ENCODE measurements around the gene KDM4D.
A peak's percentile ranks its signal among the peaks of the same experiment; 100 is the strongest.
"Not testable (repeated sequence)": the region's sequence is repeated elsewhere in the genome, so short reads cannot be mapped to it uniquely, and the experiment has no call there.

KDM4D gene

DNA sequence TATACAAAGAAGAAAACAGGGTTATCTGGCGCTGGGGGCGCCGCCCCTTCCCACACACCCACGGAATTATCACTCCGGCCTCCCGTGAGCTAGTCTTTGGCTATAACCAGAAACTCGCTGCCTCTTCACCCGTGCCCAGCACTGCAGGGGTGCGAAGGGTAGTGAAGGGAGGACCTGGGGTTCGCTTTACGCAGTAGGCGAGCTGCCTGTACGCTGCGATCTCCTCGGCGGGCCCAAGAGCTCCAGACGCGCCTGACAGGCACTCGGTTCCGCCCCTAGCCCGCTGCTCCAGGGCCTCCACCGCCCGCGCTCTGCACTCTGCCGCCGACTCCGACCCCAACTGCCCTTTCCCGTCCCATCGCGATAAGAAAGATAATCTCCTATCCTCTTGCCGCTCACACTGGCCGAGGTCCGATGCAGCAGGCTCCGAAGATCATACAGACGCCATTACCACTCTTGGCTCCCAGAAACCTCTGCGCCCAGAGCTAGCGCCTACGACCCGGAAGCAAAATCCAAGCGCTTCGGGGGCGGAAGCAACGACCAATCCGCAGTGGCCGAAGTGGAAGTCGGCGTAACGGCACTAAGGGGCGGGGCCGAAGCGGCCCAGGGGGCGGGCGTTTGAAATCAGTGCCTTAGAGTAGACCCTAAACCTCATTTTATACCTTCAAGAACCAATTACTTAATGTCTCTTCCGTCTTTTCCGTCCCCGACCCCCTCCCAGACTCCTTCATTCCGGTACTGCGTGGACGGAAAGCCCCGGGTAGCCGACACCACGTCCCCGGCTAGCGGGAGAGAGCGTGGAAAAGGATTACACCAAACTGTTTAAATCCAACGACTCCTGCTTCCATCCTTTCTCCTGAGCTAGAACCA lies at the start of gene KDM4D, which contains the start of gene CWC15:
Gene KDM4D (plus strand): TSS at position 611 of the 870 bp plus-strand sequence. CDS start 23,664 bp downstream, outside the sequence.
Gene CWC15 (minus strand): TSS at position 458 of the 870 bp plus-strand sequence. CDS start 1,371 bp downstream, outside the sequence.
- DNase-seq = peak; percentile 92
- in situ Hi-C loops (cut with MboI; ENCODE audit: low pct_unique_long_range_greater_than_20kb, low sequenced_read_pairs) = no loop called here

DNA sequence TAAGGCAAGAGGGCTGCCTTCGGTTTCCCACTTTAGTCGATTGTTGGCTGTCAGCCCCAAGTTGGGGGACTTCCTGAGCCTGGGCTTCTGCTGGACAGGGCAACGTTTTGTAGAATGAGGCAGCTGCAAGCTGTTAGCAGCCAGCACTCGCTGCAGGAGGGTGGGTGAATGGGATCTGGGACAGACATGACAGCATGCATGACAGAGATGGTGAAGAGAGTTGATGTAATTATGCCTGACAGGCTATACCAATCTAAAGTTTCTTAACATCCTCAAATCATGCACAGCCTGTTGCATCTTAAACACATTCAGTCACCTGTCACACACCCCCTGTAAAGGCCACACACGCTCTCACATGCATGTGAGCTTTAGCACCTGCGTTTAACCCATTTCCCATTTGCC lies 49.3 kb upstream of the KDM4D start:
- in situ Hi-C loops (cut with MboI; ENCODE audit: low pct_unique_long_range_greater_than_20kb, low sequenced_read_pairs) = no loop called here
- no peak for DNase-seq

DNA sequence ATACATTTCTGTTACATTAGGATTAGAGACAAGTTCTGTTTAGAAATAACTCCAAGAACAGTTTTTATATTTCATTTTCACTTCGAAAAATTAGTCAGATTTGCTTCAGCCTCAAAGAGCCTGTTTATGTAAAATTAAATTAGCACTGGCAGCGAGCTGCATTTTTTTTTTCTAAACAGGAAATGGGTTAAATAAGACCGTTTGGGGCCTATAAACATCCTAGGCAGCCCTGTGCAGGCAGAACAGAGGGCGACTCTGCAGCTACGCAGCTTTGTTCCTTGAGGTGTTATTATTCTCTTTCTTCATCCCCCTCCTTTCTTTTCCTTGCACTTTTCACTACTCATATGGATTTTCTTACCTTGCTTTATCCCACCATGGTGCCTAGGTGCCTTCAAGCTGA lies 48.9 kb upstream of the KDM4D start:
- DNase-seq = no peak
- in situ Hi-C loops (cut with MboI; ENCODE audit: low pct_unique_long_range_greater_than_20kb, low sequenced_read_pairs) = no loop called here

DNA sequence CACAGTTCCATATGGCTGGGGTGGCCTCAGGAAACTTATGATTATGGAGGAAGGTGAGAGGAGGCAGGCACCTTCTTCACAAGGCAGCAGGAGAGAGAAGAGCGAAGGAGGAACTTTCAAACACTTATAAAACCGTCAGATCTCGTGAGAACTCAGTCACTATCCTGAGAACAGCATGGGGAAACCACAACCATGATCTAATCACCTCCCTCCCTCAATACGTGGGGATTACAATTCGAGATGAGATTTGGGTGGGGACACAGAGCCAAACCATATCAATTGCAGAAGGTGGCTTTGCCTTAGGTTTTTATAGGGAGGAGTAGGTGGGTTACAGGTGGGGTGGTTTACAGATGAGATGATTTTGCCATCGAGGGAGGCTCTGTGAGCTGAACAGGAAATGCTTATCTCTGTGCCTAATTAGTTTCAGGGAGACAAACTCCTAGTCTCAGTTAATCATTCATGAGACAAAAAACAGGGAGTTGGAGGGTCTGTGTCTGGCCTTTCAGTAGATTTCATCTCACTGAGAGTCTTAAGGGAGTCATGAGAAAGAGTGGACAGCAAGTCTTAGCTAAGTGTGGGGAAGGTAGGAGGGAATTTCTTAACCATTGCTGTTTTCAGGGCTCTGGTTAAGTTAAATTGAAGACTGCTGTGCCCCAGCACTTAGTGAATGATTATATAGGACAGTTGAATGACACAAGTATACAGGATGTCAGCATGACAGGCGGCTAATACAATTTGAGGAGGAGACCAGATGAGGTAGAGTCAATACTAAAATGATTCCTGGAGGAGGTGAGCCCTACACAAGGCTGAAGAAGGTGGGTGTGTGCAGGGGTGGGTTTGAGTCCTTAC lies 47.9 kb upstream of the KDM4D start:
- in situ Hi-C loops (cut with MboI; ENCODE audit: low pct_unique_long_range_greater_than_20kb, low sequenced_read_pairs) = no loop called here
- peak; percentile 56 for DNase-seq

DNA sequence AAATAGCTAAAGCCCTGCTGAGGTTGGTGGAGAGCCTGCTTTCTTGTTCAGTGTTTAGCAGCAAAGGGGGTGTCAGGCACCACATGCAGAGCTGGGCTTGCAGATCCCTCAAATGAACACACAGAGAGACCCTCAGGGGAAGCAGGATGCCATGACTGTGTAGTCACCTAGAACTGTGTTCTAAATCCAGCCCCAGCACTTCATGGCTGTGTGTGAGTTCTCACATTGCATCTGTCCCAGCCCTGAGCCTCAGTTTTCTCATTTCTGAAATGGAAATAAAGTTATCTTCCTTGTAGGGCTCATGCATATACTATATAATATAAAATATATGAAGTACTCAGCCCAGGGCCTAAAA lies 47.3 kb upstream of the KDM4D start:
- in situ Hi-C loops (cut with MboI; ENCODE audit: low pct_unique_long_range_greater_than_20kb, low sequenced_read_pairs) = no loop called here
- DNase-seq = no peak

DNA sequence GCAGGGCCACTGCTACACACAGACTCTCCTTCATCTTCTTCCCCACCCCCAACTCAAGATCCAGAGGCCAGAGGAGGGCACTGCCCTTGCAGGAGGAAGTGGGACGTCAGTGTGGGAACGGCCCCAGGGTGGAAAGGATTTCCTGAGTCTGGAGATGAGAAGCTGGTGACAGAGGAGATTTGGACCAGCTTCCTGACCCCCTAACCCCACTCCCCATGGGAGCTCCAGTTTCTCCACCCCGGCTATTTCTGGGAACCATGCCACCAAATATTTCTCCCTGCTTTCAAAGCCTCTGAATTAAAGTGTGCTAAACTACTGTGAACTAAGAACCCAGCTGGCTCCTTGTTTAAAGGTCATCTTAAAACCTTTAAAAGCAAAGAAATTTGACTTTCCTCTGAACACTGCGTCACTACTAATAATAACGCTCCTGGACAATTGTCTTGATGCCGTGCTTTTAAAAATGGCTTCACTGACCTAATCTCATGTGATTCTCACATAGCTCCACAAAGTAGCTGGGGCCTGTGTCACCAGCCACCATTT lies 46.7 kb upstream of the KDM4D start:
- in situ Hi-C loops (cut with MboI; ENCODE audit: low pct_unique_long_range_greater_than_20kb, low sequenced_read_pairs) = no loop called here
- DNase-seq = peak; percentile 53

DNA sequence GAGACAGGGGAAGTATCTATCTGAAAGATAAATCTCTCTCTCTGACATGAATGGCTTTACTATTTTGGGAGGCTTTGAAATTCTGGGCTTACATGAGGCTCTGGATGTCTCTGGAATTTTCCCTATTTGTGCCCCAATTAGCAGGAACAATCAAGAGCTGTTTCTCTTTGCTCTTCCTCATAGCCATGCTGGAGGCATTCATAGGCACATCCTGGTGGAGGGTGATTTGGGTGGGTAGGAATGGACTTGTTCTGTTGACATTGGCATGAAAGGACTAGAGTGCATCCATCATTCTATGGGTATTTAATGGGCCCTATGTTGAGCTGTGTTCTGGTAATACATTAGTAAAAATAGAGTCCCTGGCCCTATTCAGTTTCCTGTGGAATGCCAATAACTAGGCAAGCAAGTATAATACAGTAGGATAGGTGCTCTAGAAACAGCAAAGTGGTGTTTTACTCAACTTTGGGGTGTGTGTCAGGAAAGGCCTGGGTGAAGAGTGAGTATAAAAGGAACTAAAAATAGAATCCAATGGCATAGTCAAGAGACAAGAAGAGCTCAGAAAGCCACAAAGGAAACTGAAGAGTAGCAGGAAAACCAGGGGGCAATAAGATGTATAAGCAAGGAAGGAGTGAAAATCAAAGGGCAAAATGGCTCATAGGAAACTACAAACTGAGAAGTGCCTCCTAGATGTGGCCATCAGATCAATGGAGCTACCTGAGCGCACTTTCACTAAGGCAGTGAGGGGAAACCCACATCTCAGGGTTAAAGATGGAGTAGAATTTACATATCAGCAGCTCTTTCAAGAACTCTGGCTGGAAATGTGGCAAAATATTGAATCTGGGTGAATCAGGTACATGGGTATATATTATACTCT lies 45.2 kb upstream of the KDM4D start:
- DNase-seq = peak; percentile 56
- in situ Hi-C loops (cut with MboI; ENCODE audit: low pct_unique_long_range_greater_than_20kb, low sequenced_read_pairs) = no loop called here

DNA sequence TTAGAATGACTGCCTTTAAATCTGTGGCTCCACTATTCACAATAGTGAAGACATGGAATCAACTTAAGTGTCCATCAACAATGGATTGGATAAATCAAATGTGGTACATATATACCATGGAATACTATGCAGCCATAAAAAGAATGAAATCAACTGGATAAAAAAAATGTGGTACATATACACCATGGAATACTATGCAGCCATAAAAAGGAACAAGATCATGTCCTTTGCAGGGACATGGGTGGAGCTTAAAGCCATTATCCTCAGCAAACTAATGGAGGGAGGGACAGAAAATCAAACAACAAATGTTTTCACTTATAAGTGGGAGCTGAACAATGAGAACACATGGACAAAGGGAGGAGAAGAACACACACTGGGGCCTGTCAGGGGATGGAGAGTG lies 41.4 kb upstream of the KDM4D start:
- in situ Hi-C loops (cut with MboI; ENCODE audit: low pct_unique_long_range_greater_than_20kb, low sequenced_read_pairs) = not testable (repeated sequence)

DNA sequence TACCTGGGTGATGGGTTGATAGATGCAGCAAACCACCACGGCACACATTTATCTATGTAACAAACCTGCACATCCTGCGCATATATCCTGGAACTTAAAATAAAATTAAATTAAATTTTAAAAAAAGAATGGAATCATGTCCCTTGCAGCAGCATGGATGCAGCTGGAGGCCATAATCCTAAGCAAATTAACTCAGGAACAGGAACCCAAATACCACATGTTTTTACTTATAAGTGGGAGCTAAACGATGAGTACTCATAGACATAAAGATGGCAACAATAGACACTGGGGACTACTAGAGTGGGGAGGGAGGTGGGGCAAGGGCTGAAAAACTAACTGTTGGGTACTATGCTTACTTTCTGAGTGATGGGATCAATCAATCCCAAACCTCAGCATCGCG lies 41.0 kb upstream of the KDM4D start:
- in situ Hi-C loops (cut with MboI; ENCODE audit: low pct_unique_long_range_greater_than_20kb, low sequenced_read_pairs) = no loop called here
- no peak for DNase-seq

More for the DNA sequence above, 41.4 kb upstream of the KDM4D start:
- DNase-seq = not testable (repeated sequence)

DNA sequence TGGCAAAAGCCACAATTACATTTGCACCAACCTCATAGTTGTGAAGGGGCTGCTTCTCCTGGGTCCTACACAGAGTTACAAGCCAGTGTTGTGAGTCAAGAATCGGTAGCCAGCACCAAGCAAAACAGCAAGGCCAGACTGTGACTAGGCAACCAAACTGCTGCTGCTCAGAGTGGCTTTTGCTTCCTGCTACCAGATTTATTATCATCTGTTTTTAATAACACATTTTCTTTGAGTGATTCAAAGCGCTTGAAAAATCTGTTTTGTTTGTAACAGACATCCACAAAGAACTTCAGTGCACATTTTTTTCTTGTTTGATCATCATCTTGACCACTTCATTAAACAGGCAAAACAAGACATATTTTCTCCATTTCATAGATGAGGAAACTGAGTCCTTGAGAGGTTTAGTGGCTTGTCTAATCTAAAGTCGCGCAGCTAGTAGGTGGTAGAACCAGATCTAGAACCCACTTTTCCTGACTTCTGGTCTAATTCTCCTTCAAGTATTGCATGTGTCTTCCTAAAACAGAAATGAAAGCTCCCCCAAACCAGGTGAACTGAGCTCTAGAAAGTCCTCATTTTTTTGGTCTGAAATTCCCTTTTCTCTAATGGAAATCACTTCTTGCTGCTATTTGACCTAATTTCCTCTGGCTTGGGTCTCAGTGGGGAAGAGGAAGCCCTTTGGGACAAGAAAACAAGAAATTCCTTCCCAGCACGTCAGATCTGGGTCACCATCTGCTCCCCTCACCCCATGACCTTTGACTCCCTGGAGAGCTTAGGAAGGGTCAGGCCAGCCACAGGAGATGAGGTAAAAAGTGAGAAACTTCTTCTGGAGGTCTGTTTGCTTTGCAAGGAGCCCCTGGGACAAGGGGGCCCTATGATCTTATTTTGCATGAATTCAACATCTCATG lies 40.0 kb upstream of the KDM4D start:
- in situ Hi-C loops (cut with MboI; ENCODE audit: low pct_unique_long_range_greater_than_20kb, low sequenced_read_pairs) = no loop called here
- no peak for DNase-seq

DNA sequence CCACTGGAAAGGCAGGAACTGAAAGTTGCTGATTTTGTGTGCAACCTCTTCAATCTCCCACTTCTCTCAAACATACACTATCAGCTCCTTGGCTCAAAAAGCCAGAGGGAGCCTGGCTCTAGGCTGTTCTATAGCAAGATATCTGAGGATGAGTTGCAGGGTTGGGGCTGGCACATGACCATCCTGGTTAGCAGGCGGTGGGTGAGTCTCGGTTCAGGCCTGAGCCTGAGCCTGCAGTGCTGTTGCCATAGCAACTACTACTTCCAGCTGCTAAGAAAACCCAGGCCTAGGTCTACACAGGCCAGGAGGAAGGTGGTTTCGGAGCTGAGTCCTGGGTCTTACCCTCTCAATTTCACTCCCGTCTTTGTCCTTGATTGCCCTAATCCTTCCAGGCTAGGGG lies 39.1 kb upstream of the KDM4D start:
- no peak for DNase-seq
- in situ Hi-C loops (cut with MboI; ENCODE audit: low pct_unique_long_range_greater_than_20kb, low sequenced_read_pairs) = no loop called here

DNA sequence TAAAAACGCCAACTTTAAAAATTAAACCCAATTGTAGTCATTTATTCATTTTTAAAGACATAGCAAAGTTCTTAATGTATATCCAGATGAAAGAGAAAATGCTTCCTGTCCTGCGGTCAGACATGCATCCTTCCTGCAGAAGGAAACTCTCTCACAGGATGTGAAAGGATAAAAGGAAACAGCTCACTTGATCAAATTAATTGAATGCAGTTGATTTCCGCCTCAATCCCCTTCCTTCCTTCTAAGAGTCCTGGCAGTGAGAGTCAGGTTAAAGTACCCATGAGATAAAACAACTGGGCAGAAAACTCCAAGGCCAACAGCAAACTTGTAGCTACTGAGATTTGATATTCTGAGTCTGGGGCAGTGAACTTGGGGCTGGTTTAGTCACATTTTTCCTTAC lies 38.7 kb upstream of the KDM4D start:
- DNase-seq = no peak

DNA sequence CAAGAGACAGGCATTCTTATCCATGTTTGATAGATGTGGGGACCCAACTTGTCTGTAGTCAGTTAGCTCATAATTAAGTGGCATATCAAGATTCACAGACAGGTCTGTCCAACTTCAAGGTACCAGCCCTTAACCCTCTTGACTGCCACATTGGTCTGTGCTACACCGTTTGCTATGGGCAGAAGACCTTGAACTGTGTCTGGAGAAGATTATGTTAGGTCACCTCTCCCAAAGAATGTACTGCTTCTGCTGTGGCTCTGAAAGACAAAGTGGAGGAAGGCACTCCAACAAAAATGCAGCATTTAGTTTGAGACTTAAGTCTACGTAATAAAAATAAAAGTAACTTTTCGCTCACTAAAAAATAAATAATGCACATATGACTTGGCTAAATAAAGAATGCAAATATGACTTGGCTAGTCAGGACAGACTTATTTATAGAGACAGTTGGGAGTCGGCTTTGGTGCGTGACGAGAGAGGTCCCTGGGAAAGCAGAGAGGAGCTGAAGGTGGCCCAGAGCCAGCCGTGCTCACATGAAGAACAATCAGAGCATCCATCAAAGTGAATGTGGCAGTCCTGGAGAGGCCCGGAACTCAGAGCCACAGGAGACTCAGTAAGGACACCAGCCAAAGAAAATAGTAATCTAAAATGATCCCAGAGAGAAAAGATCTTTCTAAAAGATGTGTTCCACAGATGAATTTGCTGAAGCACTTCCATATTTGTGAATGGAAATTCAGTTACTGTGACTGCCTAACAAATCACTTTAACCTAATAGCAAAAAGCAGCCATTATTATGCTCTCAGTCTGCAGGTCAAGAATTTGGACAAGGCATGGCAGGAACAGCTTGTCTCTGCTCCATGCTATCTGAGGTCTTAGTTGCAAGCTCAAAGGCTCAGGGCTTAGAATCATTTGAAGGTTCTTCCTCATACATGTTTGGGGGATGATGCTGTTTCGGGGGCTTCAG lies 35.1 kb upstream of the KDM4D start:
- DNase-seq = no peak
- in situ Hi-C loops (cut with MboI; ENCODE audit: low pct_unique_long_range_greater_than_20kb, low sequenced_read_pairs) = no loop called here

More for the DNA sequence above, 38.7 kb upstream of the KDM4D start:
- in situ Hi-C loops (cut with MboI; ENCODE audit: low pct_unique_long_range_greater_than_20kb, low sequenced_read_pairs) = no loop called here

DNA sequence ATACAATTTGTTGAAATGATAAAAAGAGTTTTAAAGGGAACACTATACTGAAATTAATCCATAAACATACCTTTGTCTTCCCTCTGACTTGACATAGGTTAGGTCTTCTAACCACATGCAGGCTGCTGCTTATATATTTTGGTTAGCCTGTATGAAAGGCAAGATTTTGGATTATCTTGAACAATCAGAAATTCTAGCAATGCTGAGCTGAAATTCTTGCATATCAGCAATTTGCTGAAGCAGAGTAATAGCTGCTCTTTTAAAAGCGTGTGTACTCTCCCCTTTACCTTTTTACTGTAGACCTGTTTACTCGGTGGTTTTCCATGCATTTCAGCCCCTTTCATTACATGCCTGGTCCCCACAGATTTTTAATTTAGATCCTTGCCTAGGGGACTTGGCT lies 34.2 kb upstream of the KDM4D start:
- in situ Hi-C loops (cut with MboI; ENCODE audit: low pct_unique_long_range_greater_than_20kb, low sequenced_read_pairs) = no loop called here

DNA sequence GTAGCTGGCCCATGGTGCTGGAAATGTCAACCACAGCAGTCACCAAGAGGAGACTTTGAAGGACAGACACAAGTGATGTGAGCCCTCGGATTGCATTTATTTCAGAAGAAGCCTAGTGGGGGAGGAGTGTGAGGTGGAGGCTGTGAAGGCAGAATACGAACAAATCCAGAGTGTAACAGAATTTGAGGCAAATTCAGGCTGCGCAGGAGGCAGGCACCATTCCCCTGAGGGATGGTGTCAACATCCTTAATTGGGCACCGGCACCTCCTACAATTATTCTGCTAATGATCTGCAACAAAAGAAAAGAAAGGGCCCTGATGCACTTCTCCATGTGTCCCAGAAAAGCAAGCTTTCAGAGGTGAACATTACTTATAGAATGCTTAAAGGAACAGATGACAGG lies 32.4 kb upstream of the KDM4D start:
- DNase-seq = no peak
- in situ Hi-C loops (cut with MboI; ENCODE audit: low pct_unique_long_range_greater_than_20kb, low sequenced_read_pairs) = no loop called here

More for the DNA sequence above, 34.2 kb upstream of the KDM4D start:
- DNase-seq = no peak

DNA sequence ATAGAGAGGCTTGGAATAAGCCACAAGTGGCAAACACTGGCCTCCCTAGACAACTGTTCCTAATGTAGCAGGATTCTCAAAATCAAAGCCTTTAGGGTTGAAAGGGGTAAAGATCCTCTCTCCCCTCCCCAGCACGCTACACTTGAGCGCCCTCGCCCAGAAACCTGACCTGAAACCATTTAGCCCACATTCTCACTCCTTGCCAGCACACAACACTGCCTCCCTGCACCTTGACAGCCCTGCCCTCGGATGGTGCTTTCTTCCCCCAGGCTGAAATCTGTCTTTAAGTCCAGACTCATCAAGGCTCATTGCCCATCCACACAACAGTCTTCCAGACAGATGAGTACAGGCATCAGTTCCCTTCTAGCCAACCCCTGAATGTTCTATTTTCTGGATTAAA lies 26.7 kb upstream of the KDM4D start:
- DNase-seq = no peak
- in situ Hi-C loops (cut with MboI; ENCODE audit: low pct_unique_long_range_greater_than_20kb, low sequenced_read_pairs) = no loop called here

DNA sequence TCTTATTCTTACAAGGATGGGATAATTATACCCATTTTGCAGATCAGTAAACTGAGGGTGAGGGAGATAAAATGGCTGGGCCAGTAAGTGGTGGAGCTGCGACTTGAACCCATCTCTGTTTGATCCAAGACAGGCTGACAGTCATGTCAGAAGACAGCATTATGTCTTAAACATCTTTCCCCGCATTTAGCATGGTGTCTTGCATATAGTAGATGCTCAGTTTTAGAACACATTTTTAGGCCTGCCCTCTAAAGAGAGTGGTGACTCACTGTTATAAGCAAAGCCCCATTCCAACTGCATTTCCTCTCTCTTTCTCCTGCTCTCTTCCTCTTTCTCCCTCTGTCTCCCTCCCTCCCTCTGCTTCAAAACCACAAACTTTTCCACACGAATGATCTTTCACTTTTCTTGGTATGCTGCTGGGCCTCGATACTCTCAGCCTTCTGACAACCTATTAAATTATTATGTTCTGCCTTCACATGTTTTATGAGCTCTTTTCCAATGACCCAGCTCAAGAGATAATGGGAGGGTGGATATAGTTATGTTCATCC lies 25.4 kb upstream of the KDM4D start:
- DNase-seq = peak; percentile 96
- in situ Hi-C loops (cut with MboI; ENCODE audit: low pct_unique_long_range_greater_than_20kb, low sequenced_read_pairs) = no loop called here
